Measurements from ENCODE around the gene ZNF483.
A peak's percentile ranks its signal among the peaks of the same experiment; 100 is the strongest.
"Not testable (repeated sequence)": the region's sequence is repeated elsewhere in the genome, so short reads cannot be mapped to it uniquely, and the experiment has no call there.

ZNF483 gene

DNA sequence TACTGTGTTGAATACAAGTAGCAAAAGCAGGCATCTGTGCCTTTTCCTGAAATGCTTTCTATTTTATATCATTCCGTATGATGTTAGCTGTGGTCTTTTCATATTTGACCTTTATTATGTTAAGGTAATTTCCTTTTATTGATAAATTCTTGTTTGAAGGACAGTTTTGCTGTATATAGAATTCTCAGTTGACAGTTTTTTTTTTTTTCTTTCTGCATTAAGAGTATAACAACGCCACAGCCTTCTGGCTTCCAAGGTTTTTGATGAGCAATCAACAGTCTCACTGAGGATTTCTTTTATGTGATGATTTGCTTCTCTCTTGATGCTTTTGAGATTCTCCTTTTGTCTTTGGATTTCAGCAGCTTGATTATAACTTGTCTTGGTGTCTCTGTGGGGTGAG is 23.6 kb downstream of the ZNF483 start:
- no peak for DNase-seq

DNA sequence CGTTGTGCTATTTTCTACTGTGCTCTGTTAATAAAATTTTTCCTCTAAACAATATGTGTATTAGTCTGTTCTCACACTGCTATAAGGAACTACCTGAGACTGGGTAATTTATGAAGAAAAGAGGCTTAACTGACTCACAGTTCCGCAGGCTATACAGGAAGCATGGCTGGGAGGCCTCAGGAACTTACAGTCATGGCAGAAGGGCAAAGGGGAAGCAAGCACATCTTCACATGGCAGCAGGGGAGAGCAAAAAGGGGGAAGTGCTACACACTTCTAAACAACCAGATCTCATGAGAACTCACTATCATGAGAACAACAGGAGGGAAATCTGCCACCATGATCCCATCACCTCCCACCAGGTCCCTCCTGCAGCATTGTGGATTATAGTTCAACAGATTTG is 30.4 kb downstream of the ZNF483 start:
- not testable (repeated sequence) for DNase-seq

- DNase-seq = no peak
Observed at GRCh38 chr9:111559000-111559610, 34.1 kb downstream of the ZNF483 start.

DNA sequence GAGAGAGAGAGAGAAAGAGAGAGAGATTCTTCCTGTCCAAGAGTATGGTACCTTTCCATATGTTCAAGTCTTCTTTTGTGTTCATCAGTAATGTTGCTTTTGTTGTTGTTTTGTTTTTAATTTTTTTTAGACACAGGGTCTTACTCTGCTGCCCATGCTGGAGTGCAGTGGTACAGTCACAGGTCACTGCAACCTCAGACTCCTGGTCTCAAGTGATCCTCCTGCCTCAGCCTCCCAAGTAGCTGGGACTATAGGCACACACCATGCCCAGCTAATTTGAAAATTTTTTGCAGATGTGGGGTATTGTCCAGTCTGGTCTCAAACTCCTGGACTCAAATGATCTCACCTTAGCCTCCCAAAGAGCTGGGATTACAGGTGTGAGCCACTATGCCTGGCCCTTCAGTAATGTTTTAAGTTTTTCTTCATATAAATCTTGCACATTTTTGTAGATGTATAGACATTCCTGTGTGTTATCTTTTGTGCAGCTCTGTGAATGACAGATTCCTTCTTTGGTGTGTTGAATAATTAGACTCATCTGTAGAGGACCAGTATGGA is 36.3 kb downstream of the ZNF483 start:
- no peak for DNase-seq

DNA sequence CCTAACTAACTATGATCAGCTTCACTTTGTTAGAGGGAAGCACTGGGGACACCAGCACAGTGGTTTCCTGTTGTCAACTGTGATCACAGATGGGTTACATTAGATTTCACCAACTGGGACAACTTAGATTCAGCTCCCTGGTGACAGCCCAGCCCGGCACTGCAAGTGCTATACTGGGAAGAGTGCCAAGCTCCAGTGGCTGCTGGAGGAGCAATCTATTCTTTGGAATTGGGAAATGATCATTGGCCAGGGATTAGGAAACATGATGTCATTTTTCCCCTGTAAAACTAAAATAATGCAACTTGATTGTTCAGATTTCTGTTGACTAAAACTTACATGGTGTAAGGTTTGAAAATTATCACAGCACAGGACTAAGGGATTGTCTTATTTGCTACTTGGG is 41.3 kb downstream of the ZNF483 start:
- no peak for DNase-seq

- not testable (repeated sequence) for DNase-seq
Observed at GRCh38 chr9:111568127-111568526, 43.1 kb downstream of the ZNF483 start.

DNA sequence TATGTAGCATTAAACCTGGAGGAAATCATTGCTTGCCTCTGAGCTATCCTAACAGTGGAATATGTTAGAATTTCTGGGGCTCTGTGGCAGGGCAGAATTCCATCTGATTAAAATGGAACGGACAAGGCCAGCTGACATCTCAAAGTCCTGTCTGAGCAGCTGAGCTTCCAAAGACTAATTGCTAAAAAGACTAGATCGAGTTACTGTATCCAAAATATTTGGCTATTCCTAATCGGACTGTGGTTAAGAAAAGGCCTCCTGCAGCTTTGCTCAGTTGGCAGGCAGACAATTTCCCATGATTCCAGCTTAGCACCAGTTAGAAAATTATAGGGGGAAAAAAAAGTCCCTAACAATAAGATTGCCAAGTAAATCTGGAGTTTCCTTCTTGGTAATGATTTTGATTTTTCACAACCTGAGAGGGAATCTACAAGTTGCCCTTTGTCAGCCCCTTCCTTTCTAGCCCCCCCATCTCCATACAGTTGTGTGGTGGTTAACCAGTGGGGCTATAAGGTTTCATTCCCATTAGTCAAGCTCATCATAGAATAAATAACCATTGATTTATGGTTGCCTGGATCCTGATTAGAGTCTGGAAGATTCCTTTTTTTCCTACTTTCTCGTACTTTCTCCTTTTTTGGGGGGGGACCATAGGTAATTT is 48.1 kb downstream of the ZNF483 start:
- DNase-seq = no peak

DNA sequence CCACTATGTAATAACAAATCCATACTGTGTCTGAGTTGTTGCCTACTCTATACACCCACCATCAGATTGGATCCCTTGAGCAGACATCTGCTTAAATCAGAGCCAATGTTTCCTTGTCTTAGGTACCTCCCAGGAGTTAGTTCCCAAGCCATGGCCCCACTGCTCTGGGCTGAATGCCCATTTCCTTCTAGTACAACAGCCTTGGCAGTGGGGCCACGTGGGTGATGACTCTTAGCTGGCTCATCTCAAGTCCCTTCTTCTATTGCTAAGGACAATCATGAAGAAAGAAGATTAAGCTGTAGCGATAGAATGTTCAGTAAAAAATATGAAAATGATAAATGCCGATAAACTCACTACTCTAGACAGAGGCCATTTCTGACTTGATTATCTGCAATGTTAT is 57.9 kb downstream of the ZNF483 start:
- DNase-seq = no peak

- DNase-seq = no peak
Observed at GRCh38 chr9:111586378-111586777, 61.4 kb downstream of the ZNF483 start.

DNA sequence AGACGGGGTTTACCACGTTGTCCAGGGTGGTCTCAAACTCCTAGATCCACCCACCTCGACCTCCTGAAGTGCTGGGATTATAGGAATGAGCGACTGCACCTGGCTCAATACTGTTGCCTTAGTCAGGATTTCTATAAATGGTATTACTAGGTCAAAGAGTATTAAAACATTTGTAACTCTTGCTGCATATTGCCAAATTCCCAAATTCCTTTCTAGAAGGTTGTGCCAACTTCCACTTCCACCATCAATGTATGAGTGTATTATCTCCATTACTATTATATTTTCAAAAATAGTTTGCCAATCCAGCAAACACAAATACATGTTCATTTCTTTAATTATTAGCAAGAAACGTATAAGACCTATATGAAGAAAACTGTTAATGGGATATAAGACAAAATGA is 63.9 kb downstream of the ZNF483 start:
- no peak for DNase-seq

DNA sequence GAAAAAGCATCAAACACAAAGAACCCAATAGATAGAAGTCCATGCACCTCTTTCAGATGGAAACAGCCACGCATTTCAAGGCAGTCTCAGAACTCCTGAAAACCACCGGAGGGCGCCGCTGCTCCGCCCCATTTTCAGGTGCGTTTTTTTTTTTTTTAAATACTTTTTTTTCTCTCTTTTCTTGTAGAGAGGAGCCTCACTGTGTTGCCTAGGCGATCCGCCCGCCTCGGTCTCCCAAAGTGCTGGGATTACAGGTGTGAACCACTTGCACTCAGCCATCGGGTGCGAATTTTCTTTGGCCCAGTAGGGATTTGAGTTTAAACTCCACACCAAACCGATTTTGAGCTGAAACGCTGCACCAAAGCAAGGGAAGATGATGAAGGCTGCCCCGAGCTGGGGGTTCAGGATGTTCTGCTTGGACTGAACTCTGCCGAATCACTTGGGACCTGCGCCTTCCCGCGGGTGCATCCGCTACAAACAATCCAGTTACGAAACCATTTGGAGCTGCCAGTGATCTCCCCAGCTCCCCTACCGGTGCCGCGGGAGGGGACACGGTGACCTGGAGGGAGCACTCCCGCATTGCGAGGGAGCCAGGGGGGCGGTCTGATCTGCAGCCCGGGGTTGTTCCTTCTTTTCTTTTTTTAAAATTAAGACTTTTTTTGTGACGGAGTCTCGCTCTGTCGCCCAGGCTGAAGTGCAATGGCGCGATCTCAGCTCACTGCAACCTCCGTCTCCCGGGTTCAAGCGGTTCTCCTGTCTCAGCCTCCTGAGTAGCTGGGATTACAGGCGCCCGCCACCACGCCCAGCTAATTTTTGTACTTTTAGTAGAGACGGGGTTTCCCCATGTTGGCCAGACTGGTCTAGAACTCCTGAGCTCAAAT is 73.1 kb downstream of the ZNF483 start:
- peak; percentile 11 to 47 (median 26) for DNase-seq

DNA sequence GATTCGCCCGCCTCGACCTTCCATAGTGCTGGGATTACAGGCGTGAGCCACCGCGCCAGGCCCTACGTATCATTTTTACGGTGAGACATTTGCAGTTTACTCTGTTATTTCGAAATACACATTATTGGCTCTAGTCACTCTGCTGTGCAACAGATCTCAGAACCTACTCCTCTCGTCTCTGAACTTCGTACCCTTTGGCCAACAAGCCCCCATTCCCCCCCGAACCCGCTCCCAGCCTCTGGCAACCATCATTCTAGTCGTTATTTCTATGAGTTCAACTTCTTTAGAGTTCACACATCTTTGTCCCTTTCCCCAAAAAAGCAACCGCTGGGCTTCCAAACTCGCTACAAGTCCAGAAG is 73.7 kb downstream of the ZNF483 start:
- DNase-seq = no peak

DNA sequence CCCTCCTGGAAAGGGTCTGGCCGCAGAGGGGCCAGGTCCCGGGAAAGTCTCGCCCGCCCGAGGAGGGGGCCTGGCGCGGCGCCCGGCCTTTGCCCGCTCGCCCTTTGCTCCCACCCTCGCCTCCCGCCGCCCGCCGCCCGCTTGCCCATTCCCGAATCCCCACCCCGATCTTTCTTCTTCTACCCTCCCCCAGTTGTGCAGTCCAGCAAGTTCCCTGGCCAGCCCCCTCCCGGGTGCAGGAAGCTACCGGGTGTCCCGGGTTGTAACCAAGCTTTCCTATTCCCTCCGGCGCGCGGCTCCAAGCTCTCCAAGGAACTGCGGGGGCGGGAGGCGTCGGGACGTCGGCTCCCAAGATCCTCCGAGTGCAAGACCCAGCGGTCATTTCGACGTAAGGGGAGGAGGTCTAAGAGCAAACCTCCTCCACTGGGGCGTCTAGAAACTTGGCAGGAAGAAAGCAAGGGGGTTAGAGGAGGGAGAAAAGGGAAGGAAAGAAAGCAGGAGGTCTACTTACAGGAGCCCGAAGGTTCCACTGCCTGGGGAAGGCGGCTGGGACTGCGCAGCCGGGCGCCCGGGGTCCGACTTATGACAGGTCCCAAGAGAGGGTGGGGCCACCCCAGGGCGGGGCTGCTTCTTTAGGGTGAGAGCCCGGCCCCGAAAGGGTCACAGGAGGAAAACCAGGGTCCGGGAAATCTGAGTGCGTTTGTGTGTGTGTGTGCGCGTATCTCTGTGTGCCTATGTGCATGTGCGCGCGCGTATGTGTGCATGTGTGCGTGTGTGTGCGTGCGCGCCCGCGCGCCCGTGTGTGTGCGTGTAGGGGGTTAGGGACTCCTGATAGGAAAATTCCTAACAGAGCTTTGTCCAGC is 74.3 kb downstream of the ZNF483 start, which contains the start of gene PTGR1:
Gene PTGR1 (minus strand): TSS at position 556 of the 863 bp plus-strand sequence. CDS start 2,225 bp downstream, outside the sequence.
- peak in 1 of 4 experiments; percentile 5 for DNase-seq

DNA sequence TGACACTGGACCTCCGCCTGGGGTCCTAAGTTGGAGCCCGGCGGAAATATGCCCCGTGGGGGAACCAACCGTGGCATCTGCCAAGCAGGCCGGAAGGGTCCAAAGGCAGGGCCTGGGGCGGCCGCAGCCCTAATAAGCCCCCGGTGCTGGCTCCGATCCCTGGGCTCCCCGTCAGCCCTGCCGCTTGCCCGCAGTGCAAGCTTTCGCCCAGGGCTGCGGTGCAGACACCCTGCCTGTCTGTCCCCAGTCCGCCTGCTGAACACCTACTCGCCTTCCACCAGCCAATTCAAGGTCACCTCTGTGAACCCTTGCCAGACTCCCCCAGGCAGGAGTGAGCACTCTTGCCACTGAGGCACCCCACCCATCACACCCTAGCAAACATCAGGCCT is 75.0 kb downstream of the ZNF483 start:
- DNase-seq = no peak

GRCh38 chr9:111601237-111602018 is 76.4 kb downstream of the ZNF483 start:
- no peak for DNase-seq

DNA sequence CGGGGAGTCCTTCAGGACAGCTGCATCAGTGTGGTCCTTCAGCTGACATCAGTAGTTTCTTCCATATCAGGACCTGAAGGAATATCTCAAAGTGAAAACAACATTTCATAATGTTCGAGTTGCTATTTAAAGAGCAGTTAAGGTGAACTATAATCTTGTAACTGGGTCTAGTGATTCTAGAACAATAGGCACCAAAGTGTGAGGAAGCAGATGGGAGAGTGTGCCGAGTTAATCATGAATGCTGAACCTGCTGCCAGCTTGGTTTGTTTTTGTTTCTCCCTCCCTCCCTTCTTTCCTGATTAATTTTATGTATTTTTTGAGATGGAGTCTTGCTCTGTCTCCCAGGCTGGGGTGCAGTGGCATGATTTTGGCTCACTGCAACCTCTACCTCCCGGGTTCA is 78.1 kb downstream of the ZNF483 start:
- no peak for DNase-seq

DNA sequence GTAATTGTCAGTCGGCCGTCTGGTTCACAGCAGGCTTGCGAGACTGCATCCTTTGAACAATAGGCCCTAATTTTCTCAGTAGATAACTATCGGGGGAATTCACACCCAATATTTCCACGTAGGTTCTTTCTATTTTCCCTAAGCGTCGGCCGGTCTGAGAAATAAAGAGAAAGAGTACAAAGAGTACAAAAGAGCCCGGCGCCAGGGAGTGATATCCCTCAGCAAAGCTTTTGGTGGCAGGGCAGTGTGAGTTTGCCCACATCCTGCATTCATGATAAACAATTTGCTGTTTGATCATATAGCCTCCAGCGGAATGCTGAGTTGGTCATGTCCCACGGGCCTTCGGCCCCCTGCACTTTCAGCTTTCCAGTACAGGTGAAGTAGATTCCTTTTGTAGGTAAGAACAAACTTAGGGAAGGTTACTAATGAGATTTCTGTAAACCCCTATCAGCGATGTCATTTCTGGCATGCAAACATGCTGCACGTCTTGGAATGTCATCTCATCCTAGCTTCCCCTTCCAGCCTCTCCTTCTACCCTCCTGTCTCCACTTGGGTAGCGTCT is 79.2 kb downstream of the ZNF483 start:
- DNase-seq = no peak

- no peak for DNase-seq
Observed at GRCh38 chr9:111605041-111605559, 80.1 kb downstream of the ZNF483 start.

GRCh38 chr9:111610149-111610548 is 85.2 kb downstream of the ZNF483 start:
- DNase-seq = no peak

- DNase-seq = no peak
Observed at GRCh38 chr9:111610845-111611244, 85.9 kb downstream of the ZNF483 start.

DNA sequence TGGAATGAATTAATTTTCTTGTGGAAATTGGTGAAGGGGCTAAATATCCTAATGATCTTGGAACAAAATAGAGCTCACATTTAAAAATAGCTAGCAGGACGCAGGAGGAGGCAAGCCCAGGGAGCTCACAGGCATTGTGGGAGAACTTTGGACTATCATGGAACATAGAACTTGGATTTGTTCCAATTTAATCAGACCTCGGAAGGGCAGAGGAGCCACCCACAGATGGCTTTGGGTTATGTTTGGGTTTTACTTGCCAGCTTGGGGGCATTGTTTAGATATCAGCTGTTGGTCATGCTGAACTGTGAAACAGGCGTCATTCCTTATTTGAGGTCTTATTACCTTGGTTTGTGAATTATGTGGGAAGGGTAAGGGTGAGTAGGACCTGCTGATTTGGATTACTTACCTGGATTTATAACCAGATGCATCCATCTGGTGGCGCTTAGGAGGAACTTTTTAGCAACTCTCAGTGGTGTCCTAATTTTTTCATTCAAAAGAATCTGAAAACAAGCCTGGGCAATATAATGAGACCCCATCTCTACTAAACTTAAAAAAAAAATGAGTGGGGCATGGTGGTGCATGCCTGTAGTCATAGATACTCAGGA is 88.6 kb downstream of the ZNF483 start:
- DNase-seq = no peak

Measured in activated naive CD4-positive, alpha-beta T cell (primary cell).